Eye (tissue), 1 donor: ENCODE data around the gene CACNA1F.

Experiments used
- DNase-seq: peaks from one replicate; pipeline ENCODE4 v3.0.0-alpha.2; 2015

CACNA1F gene

GRCh38 chrX:49193542-49193964, 39.6 kb downstream of the CACNA1F start:
- no peak for DNase-seq

- DNase-seq: peak; percentile 47
These were observed 40.3 kb downstream of the CACNA1F start for GRCh38 chrX:49192722-49193328.

- no peak for DNase-seq
These were observed 41.5 kb downstream of the CACNA1F start for GRCh38 chrX:49191574-49192011.

GRCh38 chrX:49190821-49191573, 42.1 kb downstream of the CACNA1F start:
- DNase-seq: peak; percentile 97

- no peak for DNase-seq
These were observed 43.5 kb downstream of the CACNA1F start for GRCh38 chrX:49189606-49190005.

GRCh38 chrX:49188468-49189076, 44.6 kb downstream of the CACNA1F start:
- no peak for DNase-seq

- DNase-seq: no peak
These were observed 45.6 kb downstream of the CACNA1F start for GRCh38 chrX:49187526-49187925.

GRCh38 chrX:49187028-49187394, 46.1 kb downstream of the CACNA1F start:
- DNase-seq: peak; percentile 26

GRCh38 chrX:49186125-49187027, 46.8 kb downstream of the CACNA1F start, which contains the start of gene PRICKLE3:
PRICKLE3 (minus strand) TSS chrX:49186373; CDS start chrX:49186297, 76 bp downstream.
- peak; percentile 73 for DNase-seq

- DNase-seq: peak; percentile 93
These were observed 48.6 kb downstream of the CACNA1F start for GRCh38 chrX:49184294-49185281.

- DNase-seq: no peak
These were observed 49.3 kb downstream of the CACNA1F start for GRCh38 chrX:49183701-49184281.

GRCh38 chrX:49179358-49179757, 53.8 kb downstream of the CACNA1F start:
- DNase-seq: no peak

GRCh38 chrX:49178537-49178936, 54.6 kb downstream of the CACNA1F start:
- DNase-seq: no peak

- DNase-seq: no peak
These were observed 55.2 kb downstream of the CACNA1F start for GRCh38 chrX:49177873-49178480.

GRCh38 chrX:49177338-49177833, 55.8 kb downstream of the CACNA1F start:
- DNase-seq: no peak

- DNase-seq: no peak
These were observed 56.5 kb downstream of the CACNA1F start for GRCh38 chrX:49176421-49177326.

GRCh38 chrX:49175435-49176274, 57.5 kb downstream of the CACNA1F start:
- DNase-seq: no peak

GRCh38 chrX:49174723-49175122, 58.4 kb downstream of the CACNA1F start:
- no peak for DNase-seq
